H9 (cell line): ENCODE measurements around the gene FAM111B. TPM values are rescaled to one million over a fixed set of nuclear protein-coding genes. Genes with fewer than 3 reads are reported as not detected.
"Not testable (repeated sequence)": the region's sequence is repeated elsewhere in the genome, so short reads cannot be mapped to it uniquely, and the experiment has no call there.

Experiments used
- DNase-seq: peaks from one replicate; pipeline ENCODE4 v3.0.0-alpha.2; 2017
- H2AFZ ChIP-seq: one replicate; pipeline ENCODE4 v1.6.1; 2013; ENCODE audit warnings: mild to moderate bottlenecking, low read length, control low read depth, moderate library complexity
- H2AK5ac ChIP-seq: 2 replicates; pipeline ENCODE4 v1.6.1; 2013; ENCODE audit warnings: low read length, control low read depth, mixed read lengths; ENCODE audit not compliant: insufficient read length
- H2BK120ac ChIP-seq: one replicate; pipeline ENCODE4 v1.6.1; 2013; ENCODE audit warnings: low read depth, mild to moderate bottlenecking, low read length, control low read depth, inconsistent platforms; ENCODE audit not compliant: poor library complexity, severe bottlenecking
- H2BK12ac ChIP-seq: 2 replicates; pipeline ENCODE4 v1.6.1; 2013; ENCODE audit warnings: low read length, control low read depth, mixed read lengths, low read depth; ENCODE audit not compliant: insufficient read length
- H2BK15ac ChIP-seq: 2 replicates; pipeline ENCODE4 v1.6.1; 2013; ENCODE audit warnings: low read depth, low read length, control low read depth
- H2BK20ac ChIP-seq: one replicate; pipeline ENCODE4 v1.6.1; 2013; ENCODE audit warnings: low read depth, mild to moderate bottlenecking, low read length, control low read depth, inconsistent platforms; ENCODE audit not compliant: poor library complexity, severe bottlenecking
- H2BK5ac ChIP-seq: 2 replicates; pipeline ENCODE4 v1.6.1; 2013; ENCODE audit warnings: low read length, control low read depth, mixed read lengths; ENCODE audit not compliant: insufficient read length
- H3K14ac ChIP-seq: 2 replicates; pipeline ENCODE4 v1.6.1; 2013; ENCODE audit warnings: low read length, control low read depth; ENCODE audit not compliant: insufficient read depth
- H3K18ac ChIP-seq: 2 replicates; pipeline ENCODE4 v1.6.1; 2013; ENCODE audit warnings: low read depth, mild to moderate bottlenecking, mixed read lengths, low read length, control low read depth; ENCODE audit not compliant: insufficient read length
- H3K23ac ChIP-seq: 2 replicates; pipeline ENCODE4 v1.6.1; 2013; ENCODE audit warnings: low read length, control low read depth, mixed read lengths, low read depth; ENCODE audit not compliant: insufficient read length
- H3K23me2 ChIP-seq: 2 replicates; pipeline ENCODE4 v1.6.1; 2013; ENCODE audit warnings: low read depth, mild to moderate bottlenecking, mixed read lengths, low read length, control low read depth; ENCODE audit not compliant: insufficient read length, poor library complexity, severe bottlenecking
- H3K27ac ChIP-seq: 2 replicates; pipeline ENCODE4 v1.5.1; 2013; ENCODE audit warnings: low read length, control low read depth, mixed read lengths, low read depth; ENCODE audit not compliant: insufficient read length
- H3K27me3 ChIP-seq: 2 replicates; pipeline ENCODE4 v1.6.1; 2013; ENCODE audit warnings: low read length, control low read depth, inconsistent platforms; ENCODE audit not compliant: insufficient read depth
- H3K4ac ChIP-seq: 2 replicates; pipeline ENCODE4 v1.6.1; 2013; ENCODE audit warnings: low read depth, mild to moderate bottlenecking, control low read depth, inconsistent platforms, low read length, moderate library complexity
- H3K4me1 ChIP-seq: 2 replicates; pipeline ENCODE4 v1.6.1; 2013; ENCODE audit warnings: low read length, control low read depth, inconsistent platforms; ENCODE audit not compliant: insufficient read depth
- H3K4me2 ChIP-seq: 2 replicates; pipeline ENCODE4 v1.6.1; 2013; ENCODE audit warnings: low read length, control low read depth, mixed read lengths; ENCODE audit not compliant: insufficient read length, insufficient read depth
- H3K56ac ChIP-seq: 2 replicates; pipeline ENCODE4 v1.6.1; 2013; ENCODE audit warnings: low read depth, mild to moderate bottlenecking, mixed read lengths, low read length, control low read depth; ENCODE audit not compliant: insufficient read length
- H3K79me1 ChIP-seq: 2 replicates; pipeline ENCODE4 v1.6.1; 2013; ENCODE audit warnings: low read depth, mild to moderate bottlenecking, moderate library complexity, low read length, control low read depth, inconsistent platforms; ENCODE audit not compliant: insufficient read depth, poor library complexity, severe bottlenecking
- H3K79me2 ChIP-seq: 2 replicates; pipeline ENCODE4 v1.6.1; 2013; ENCODE audit warnings: low read length, control low read depth, inconsistent platforms; ENCODE audit not compliant: insufficient read depth
- H3K9ac ChIP-seq: 2 replicates; pipeline ENCODE4 v1.6.1; 2013; ENCODE audit warnings: low read length, control low read depth, mixed read lengths; ENCODE audit not compliant: insufficient read length; ENCODE audit errors: extremely low read depth
- H3K9me3 ChIP-seq: one replicate; pipeline ENCODE4 v1.6.1; 2013; ENCODE audit warnings: low read depth, low read length, inconsistent platforms; ENCODE audit not compliant: control insufficient read depth
- H3T11ph ChIP-seq: one replicate; pipeline ENCODE4 v1.6.1; 2013; ENCODE audit warnings: mild to moderate bottlenecking, low read length, control low read depth, inconsistent platforms
- H4K20me1 ChIP-seq: one replicate; pipeline ENCODE4 v1.6.1; 2013; ENCODE audit not compliant: control insufficient read depth, insufficient read length, insufficient read depth
- H4K5ac ChIP-seq: 2 replicates; pipeline ENCODE4 v1.6.1; 2013; ENCODE audit warnings: low read depth, mild to moderate bottlenecking, mixed read lengths, low read length, control low read depth; ENCODE audit not compliant: insufficient read length
- H4K8ac ChIP-seq: replicated peaks from 2 replicates; pipeline ENCODE4 v1.6.1; 2013; ENCODE audit warnings: low read length, control low read depth, mixed read lengths, low read depth; ENCODE audit not compliant: insufficient read length
- H4K91ac ChIP-seq: 2 replicates; pipeline ENCODE4 v1.6.1; 2013; ENCODE audit warnings: low read depth, mild to moderate bottlenecking, moderate library complexity, mixed read lengths, low read length, control low read depth; ENCODE audit not compliant: insufficient read length
- H3K27ac Mint-ChIP-seq, 3 experiments: 2 replicates in 2 of 3; 3 replicates in 1 of 3; pipeline ENCODE4 v1.8.0; 2020 to 2021; ENCODE audit warnings: mixed read lengths in 3 of 3, mild to moderate bottlenecking in 1 of 3, moderate library complexity in 1 of 3
- H3K27me3 Mint-ChIP-seq: 2 replicates; pipeline ENCODE4 v1.8.0; 2021; ENCODE audit warnings: low read depth, mild to moderate bottlenecking, moderate library complexity, mixed read lengths
- H3K36me3 Mint-ChIP-seq, 3 experiments: 2 replicates in 2 of 3; 3 replicates in 1 of 3; pipeline ENCODE4 v1.8.0; 2020 to 2021; ENCODE audit warnings: low read depth in 3 of 3, mixed read lengths in 3 of 3; ENCODE audit not compliant: insufficient read depth in 1 of 3
- H3K4me1 Mint-ChIP-seq, 2 experiments: 2 replicates each; pipeline ENCODE4 v1.8.0; 2020; ENCODE audit warnings: mixed read lengths in 2 of 2
- H3K4me3 Mint-ChIP-seq, 2 experiments: 2 replicates in 1 of 2; 3 replicates in 1 of 2; pipeline ENCODE4 v1.8.0; 2020 to 2021; ENCODE audit warnings: mild to moderate bottlenecking in 2 of 2, mixed read lengths in 2 of 2, moderate library complexity in 1 of 2
- H3K9me3 Mint-ChIP-seq, 2 experiments: 2 replicates in 1 of 2; 3 replicates in 1 of 2; pipeline ENCODE4 v1.8.0; 2020; ENCODE audit warnings: mild to moderate bottlenecking in 2 of 2, mixed read lengths in 2 of 2, moderate library complexity in 1 of 2
- WGBS: extraction: QIAGEN DNeasy Blood & Tissue Kit; methylation state at CpG from one replicate; pipeline ENCODE4 v1.1.7; 2013; ENCODE audit warnings: missing lambda C conversion rate, low lambda C conversion rate, mixed read lengths; ENCODE audit not compliant: insufficient read length; ENCODE audit errors: extremely low coverage; 5-methylcytosine and 5-hydroxymethylcytosine counted together
- total RNA-seq: library from RNA; stranded (reverse); gene quantifications from 2 replicates; pipeline ENCODE4 v1.2.1, GENCODE V29; 2021

FAM111B gene
- total RNA-seq, 1 experiment from 2014 or later = 35.0 TPM

- Mint-ChIP-seq H3K27ac (peak overlapping the region; percentile 38 to 62 (median 47); a peak in 5 of 7 replicates), H3K4me1 (peaks cover 64 to 66% of the 10 kb centered on the region in 2 experiments), H3K4me3 (peak overlapping the region; percentile 16 to 32; a peak in 2 of 5 replicates)
- H4K20me1 ChIP-seq, H3K14ac ChIP-seq, H3K9me3 Mint-ChIP-seq, H3K9me3 ChIP-seq, H3K18ac ChIP-seq, H3K36me3 Mint-ChIP-seq, H2AFZ ChIP-seq, H4K5ac ChIP-seq, H3K4ac ChIP-seq, H3T11ph ChIP-seq, H2BK15ac ChIP-seq, H3K27ac ChIP-seq, H3K79me1 ChIP-seq, H3K79me2 ChIP-seq, H2BK120ac ChIP-seq, H3K23me2 ChIP-seq, H2BK5ac ChIP-seq, H3K9ac ChIP-seq, H2BK20ac ChIP-seq, H4K8ac ChIP-seq, H4K91ac ChIP-seq, H2BK12ac ChIP-seq, H2AK5ac ChIP-seq, H3K27me3 Mint-ChIP-seq, H3K4me1 ChIP-seq, H3K56ac ChIP-seq, H3K23ac ChIP-seq, H3K27me3 ChIP-seq: not testable (repeated sequence)
- peak overlapping the region; percentile 66 for H3K4me2 ChIP-seq
- no CpG with 5 or more reads among the region's 1 CpG for WGBS
- DNase-seq = peak; percentile 54
These were observed 11.8 kb upstream of the FAM111B start for GRCh38 chr11:59095225-59095624.

GRCh38 chr11:59095972-59096575 is 11.0 kb upstream of the FAM111B start:
- not testable (repeated sequence) for H3K23ac ChIP-seq, H3K9ac ChIP-seq, H3K23me2 ChIP-seq, H4K91ac ChIP-seq, H2AFZ ChIP-seq, H2BK120ac ChIP-seq, H3K27ac ChIP-seq, H3K18ac ChIP-seq, H3K9me3 Mint-ChIP-seq, H3K56ac ChIP-seq, H2BK20ac ChIP-seq, H3K14ac ChIP-seq, DNase-seq, H3K79me1 ChIP-seq, H2BK12ac ChIP-seq, H4K20me1 ChIP-seq, H3K27me3 ChIP-seq, H2BK5ac ChIP-seq, H2AK5ac ChIP-seq, H4K8ac ChIP-seq, H2BK15ac ChIP-seq, H3K9me3 ChIP-seq, H3K27me3 Mint-ChIP-seq, H3T11ph ChIP-seq, H3K79me2 ChIP-seq, H3K4me1 ChIP-seq, H3K4ac ChIP-seq, H3K4me2 ChIP-seq, H3K36me3 Mint-ChIP-seq, H4K5ac ChIP-seq
- no CpG with 5 or more reads among the region's 5 CpGs for WGBS
- Mint-ChIP-seq H3K4me1 (peaks cover 67 to 70% of the 10 kb centered on the region in 2 experiments), H3K4me3 (peak overlapping the region in 1 of 2 experiments; percentile 1; a peak in 1 of 5 replicates), H3K27ac (peak overlapping the region in 1 of 3 experiments; percentile 6; a peak in 1 of 7 replicates)
